K562 (cell line): ENCODE data around the gene KRTAP5-7. TPM values are rescaled to one million over a fixed set of nuclear protein-coding genes. Genes with fewer than 3 reads are reported as not detected.
A peak's percentile ranks its signal among the peaks of the same experiment; 100 is the strongest.

Source experiments
- ATAC-seq: fragments of 200-7000 bp; cut with Tn5 transposase; 3 replicates; pipeline ENCODE4 v1.9.1; 2020; ENCODE audit warnings: moderate library complexity
- BruUV-seq: library from RNA; stranded (reverse); fragments of 400-500 nt; replicated peaks from 2 replicates; lab custom pipeline; 2021; lab: Mats Ljungman, UMichigan
- CTCF ChIA-PET: fragments of 300-600 bp; formaldehyde crosslinking; extraction: SDS; loops from one replicate; lab custom pipeline; 2021; ENCODE audit warnings: low intra/inter-chr PET ratio; lab: Yijun Ruan, JAX
- POLR2A ChIA-PET: fragments of 300-600, 350-650 bp; sonication (Branson Sonifier 250); formaldehyde crosslinking; extraction: SDS; loops from one replicate; lab custom pipeline; 2021; ENCODE audit warnings: antibody characterized with exemption, inconsistent platforms; lab: Yijun Ruan, JAX
- DNase-seq, 4 experiments: peaks; one replicate each; pipeline versions ENCODE4 v3.0.0 to v3.0.0-alpha.2; 2011 to 2018; ENCODE audit warnings: low spot score in 3 of 4, mixed read lengths in 3 of 4; ENCODE audit errors: extremely low read depth in 1 of 4
- FAIRE-seq: peaks from 2 replicates; lab custom pipeline; 2011; peaks lifted over from hg19 to GRCh38; lab: Jason Lieb, UNC
- H2AFZ ChIP-seq: 2 replicates; pipeline ENCODE4 v1.6.0; 2011; ENCODE audit warnings: low read depth, low read length, control low read depth, inconsistent platforms
- H3K27ac ChIP-seq: fragments of 200-600 bp; 3 replicates; pipeline ENCODE4 v1.8.0; 2011; ENCODE audit warnings: low read depth, mild to moderate bottlenecking, control low read depth, inconsistent platforms, low read length, moderate library complexity, mixed read lengths; ENCODE audit errors: extremely low read depth
- H3K27me3 ChIP-seq, 2 experiments: fragments of 300-600 bp in 1 of 2; 2 replicates in 1 of 2; 3 replicates in 1 of 2; pipeline versions ENCODE4 v1.6.0 to v1.8.0; 2011; ENCODE audit warnings: inconsistent platforms in 2 of 2, low read length in 2 of 2, mild to moderate bottlenecking in 1 of 2, mixed read lengths in 1 of 2, moderate library complexity in 1 of 2; ENCODE audit not compliant: control insufficient read depth in 2 of 2, insufficient read depth in 2 of 2
- H3K36me3 ChIP-seq: fragments of 300-600 bp; 3 replicates; pipeline ENCODE4 v1.8.0; 2011; ENCODE audit warnings: mild to moderate bottlenecking, low read length, inconsistent platforms; ENCODE audit not compliant: control insufficient read depth, insufficient read depth
- H3K4me1 ChIP-seq, 2 experiments: fragments of 200-600 bp in 1 of 2; replicated peaks in 1 of 2; 2 replicates in 1 of 2; 3 replicates in 1 of 2; pipeline versions ENCODE4 v1.5.1 to v1.8.0; 2011; ENCODE audit warnings: inconsistent platforms in 2 of 2, low read length in 2 of 2, mild to moderate bottlenecking in 1 of 2, mixed read lengths in 1 of 2, moderate library complexity in 1 of 2; ENCODE audit not compliant: control insufficient read depth in 2 of 2, insufficient read depth in 2 of 2
- H3K4me2 ChIP-seq: 2 replicates; pipeline ENCODE4 v1.6.1; 2011; ENCODE audit warnings: low read length, control low read depth, inconsistent platforms, mixed read lengths; ENCODE audit not compliant: insufficient read depth
- H3K4me3 ChIP-seq: fragments of 200-600 bp; sonication (generic), shearing (Covaris generic); 2 replicates; pipeline ENCODE4 v1.5.1; 2016; ENCODE audit warnings: control low read depth, inconsistent platforms
- H3K79me2 ChIP-seq: fragments of 200-600 bp; 3 replicates; pipeline ENCODE4 v1.8.0; 2011; ENCODE audit warnings: low read length, inconsistent platforms; ENCODE audit not compliant: control insufficient read depth, insufficient read depth
- H3K9ac ChIP-seq, 2 experiments: 2 replicates each; pipeline versions ENCODE4 v1.6.0 to v1.6.1; 2011; ENCODE audit warnings: low read depth in 2 of 2, low read length in 2 of 2, control low read depth in 1 of 2, inconsistent platforms in 1 of 2, mild to moderate bottlenecking in 1 of 2, mixed read lengths in 1 of 2; ENCODE audit not compliant: insufficient read depth in 1 of 2
- H3K9me1 ChIP-seq: one replicate; pipeline ENCODE4 v1.6.0; 2011; ENCODE audit warnings: inconsistent platforms, mild to moderate bottlenecking, low read length, moderate library complexity; ENCODE audit not compliant: control insufficient read depth, insufficient read depth
- H3K9me3 ChIP-seq: replicated peaks from 2 replicates; pipeline ENCODE4 v1.5.1; 2011; ENCODE audit warnings: low read depth, low read length, inconsistent platforms; ENCODE audit not compliant: control insufficient read depth, insufficient read depth
- H4K20me1 ChIP-seq: replicated peaks from 2 replicates; pipeline ENCODE4 v1.6.1; 2011; ENCODE audit warnings: low read length, inconsistent platforms, mixed read lengths; ENCODE audit not compliant: control insufficient read depth, insufficient read depth
- BCL6 ChIP-seq: fragments of 250-450 bp; sonication (Bioruptor Pico); IDR thresholded peaks from 2 replicates; pipeline ENCODE4 v1.4.0; 2020
- C11orf30 ChIP-seq: fragments of 450-650 bp; IDR thresholded peaks from 2 replicates; pipeline ENCODE4 v1.6.1; 2016; ENCODE audit warnings: low read depth, mild to moderate bottlenecking
- CBFA2T3 ChIP-seq: fragments of 450-650 bp; IDR thresholded peaks from 2 replicates; pipeline ENCODE4 v1.6.1; 2017
- DACH1 ChIP-seq: fragments of 450-650 bp; IDR thresholded peaks from 2 replicates; pipeline ENCODE4 v1.6.1; 2018; ENCODE audit not compliant: partially characterized antibody
- DNMT1 ChIP-seq: fragments of 450-650 bp; IDR thresholded peaks from 2 replicates; pipeline ENCODE4 v1.6.1; 2016; ENCODE audit warnings: antibody characterized with exemption, mild to moderate bottlenecking
- ESRRA ChIP-seq: fragments of 450-650 bp; IDR thresholded peaks from 2 replicates; pipeline ENCODE4 v1.6.1; 2014; ENCODE audit warnings: low read depth, mild to moderate bottlenecking, moderate library complexity, borderline replicate concordance
- FOXK2 ChIP-seq, 2 experiments: fragments of 450-650 bp; IDR thresholded peaks in 1 of 2; conservative IDR thresholded peaks in 1 of 2; 2 replicates each; pipeline ENCODE4 v1.6.1; 2016; ENCODE audit warnings: low read depth in 2 of 2, mild to moderate bottlenecking in 1 of 2
- HEY1 ChIP-seq: fragments of 250-450 bp; sonication (Bioruptor Pico); IDR thresholded peaks from 2 replicates; pipeline ENCODE4 v1.5.0; 2020; ENCODE audit warnings: mild to moderate bottlenecking, moderate library complexity, borderline replicate concordance
- HMG20A ChIP-seq: fragments of 450-650 bp; formaldehyde crosslinking; conservative IDR thresholded peaks from 2 replicates; pipeline ENCODE4 v1.4.0; 2020; ENCODE audit warnings: mild to moderate bottlenecking, mixed read lengths
- MAFF ChIP-seq: IDR thresholded peaks from 2 replicates; pipeline ENCODE4 v1.6.1; 2012; ENCODE audit warnings: low read length, improper control_type of control experiment
- NFE2L1 ChIP-seq: fragments of 450-650 bp; IDR thresholded peaks from 2 replicates; pipeline ENCODE4 v1.6.1; 2016; ENCODE audit warnings: missing genetic modification characterization, low read depth, mild to moderate bottlenecking, missing compliant biosample characterization, moderate library complexity, borderline replicate concordance
- POLR2A ChIP-seq: fragments of 450-650 bp; conservative IDR thresholded peaks from 2 replicates; pipeline ENCODE4 v1.6.1; 2016
- SMAD3 ChIP-seq: fragments of 450-650 bp; formaldehyde crosslinking; conservative IDR thresholded peaks from 2 replicates; pipeline ENCODE4 v1.4.0; 2020; ENCODE audit warnings: mild to moderate bottlenecking
- TEAD4 ChIP-seq, 2 experiments: sonication (generic) in 1 of 2; formaldehyde crosslinking in 1 of 2; IDR thresholded peaks; 2 replicates each; pipeline versions ENCODE4 v1.6.1 to v1.8.0; 2012 to 2022; ENCODE audit warnings: borderline replicate concordance in 1 of 2, inconsistent platforms in 1 of 2, low read length in 1 of 2, mild to moderate bottlenecking in 1 of 2, missing genetic modification reagents in 1 of 2
- TFAM ChIP-seq: fragments of 250-450 bp; sonication (Bioruptor Pico); conservative IDR thresholded peaks from 2 replicates; pipeline ENCODE4 v1.5.0; 2021; ENCODE audit warnings: mild to moderate bottlenecking, moderate library complexity
- XRCC4 ChIP-seq: IDR thresholded peaks from one replicate; pipeline ENCODE4 v1.6.1; 2011; ENCODE audit not compliant: insufficient read depth, insufficient read length; ENCODE audit errors: extremely low read depth
- ZC3H11A ChIP-seq: IDR thresholded peaks from 2 replicates; pipeline ENCODE4 v1.6.1; 2012; ENCODE audit warnings: low read depth, low read length, improper control_type of control experiment
- ZNF121 ChIP-seq: sonication (generic); formaldehyde crosslinking; conservative IDR thresholded peaks from 2 replicates; pipeline ENCODE4 v1.8.0; 2022; ENCODE audit warnings: missing genetic modification reagents
- ZNF551 ChIP-seq: fragments of 250-450 bp; sonication (Bioruptor Pico); IDR thresholded peaks from 2 replicates; pipeline ENCODE4 v1.5.0; 2021; ENCODE audit warnings: mild to moderate bottlenecking, moderate library complexity
- ZNF717 ChIP-seq: fragments of 250-450 bp; sonication (Bioruptor Pico); IDR thresholded peaks from 2 replicates; pipeline ENCODE4 v1.5.0; 2021
- WGBS: fragments of 100-300 bp; shearing (Covaris generic); methylation state at CpG from one replicate; pipeline ENCODE4 v1.1.6; 2016; ENCODE audit warnings: low coverage, mixed read lengths; ENCODE audit not compliant: insufficient coverage; ENCODE audit errors: missing lambda C conversion rate; 5-methylcytosine and 5-hydroxymethylcytosine counted together
- in situ Hi-C: fragments of 300-500 bp; cut with MboI; formaldehyde crosslinking; loops from 4 replicates; pipeline ENCODE4 v1.15.0; 2018; ENCODE audit warnings: inconsistent platforms, mixed read lengths
- intact Hi-C: fragments of 100-400 bp; cut with micrococcal nuclease; formaldehyde crosslinking; loops from 2 replicates; pipeline ENCODE4 v1.14.2; 2022
- polyA plus RNA-seq, 8 experiments: library from polyadenylated mRNA; depleted of rRNA in 4 of 8; stranded (reverse) in 5 of 8; unstranded in 3 of 8; fragments of >200 nt; fragmentation: Nextera tagmentation in 2 of 8; fragmentation: Illumina TruSeq in 1 of 8; extraction: Ambion mirVana in 2 of 8; extraction: Trizol in 1 of 8; gene quantifications; 2 replicates each; pipeline versions ENCODE4 v1.2.1 to v1.2.3, GENCODE V29; 2011 to 2014; ENCODE audit warnings: inconsistent platforms in 1 of 8, missing spikeins in 1 of 8
- total RNA-seq, 7 experiments: library from RNA; depleted of rRNA in 6 of 7; stranded (reverse); fragments of >200 nt in 6 of 7; fragmentation: Illumina TruSeq in 2 of 7; extraction: Trizol in 2 of 7; gene quantifications; 2 replicates each; pipeline versions ENCODE4 v1.2.1 to v1.2.3, GENCODE V29; 2011 to 2021; ENCODE audit warnings: low replicate concordance in 1 of 7

Gene KRTAP5-7
- total and polyA plus RNA-seq, 9 of the 15 experiments (the other 6 are each of a cell fraction or from before 2014, with no cell fraction given): not detected

DNA sequence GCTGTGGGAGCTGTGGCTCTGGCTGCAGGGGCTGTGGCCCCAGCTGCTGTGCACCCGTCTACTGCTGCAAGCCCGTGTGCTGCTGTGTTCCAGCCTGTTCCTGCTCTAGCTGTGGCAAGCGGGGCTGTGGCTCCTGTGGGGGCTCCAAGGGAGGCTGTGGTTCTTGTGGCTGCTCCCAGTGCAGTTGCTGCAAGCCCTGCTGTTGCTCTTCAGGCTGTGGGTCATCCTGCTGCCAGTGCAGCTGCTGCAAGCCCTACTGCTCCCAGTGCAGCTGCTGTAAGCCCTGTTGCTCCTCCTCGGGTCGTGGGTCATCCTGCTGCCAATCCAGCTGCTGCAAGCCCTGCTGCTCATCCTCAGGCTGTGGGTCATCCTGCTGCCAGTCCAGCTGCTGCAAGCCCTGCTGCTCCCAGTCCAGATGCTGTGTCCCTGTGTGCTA is 21.7 kb downstream of the KRTAP5-7 start:
- Histone ChIP-seq H3K9me1 (no peaks in the 10 kb centered on the region), H3K4me1 (0 out of 5 replicates have a peak, but pooled peaks cover 0 to 4% of the 10 kb centered on the region in 2 experiments), H3K9me3 (no peaks in the 10 kb centered on the region), H3K27me3 (peaks cover 23 to 59% of the 10 kb centered on the region in 2 experiments), H3K79me2 (no peaks in the 10 kb centered on the region), H4K20me1 (no peaks in the 10 kb centered on the region), H3K4me3 (no peak overlapping the region), H3K4me2 (no peak overlapping the region), H3K9ac (no peak overlapping the region), H3K27ac (no peak overlapping the region), H2AFZ (no peak overlapping the region), H3K36me3 (no peaks in the 10 kb centered on the region)
- in situ Hi-C loops: no loop called here
- DNase-seq (no peak), ATAC-seq (no peak), FAIRE-seq (no peak)
- CTCF ChIA-PET: no interaction called here
- no TSS peak for BruUV-seq
- TF ChIP-seq BCL6 (CRISPR knock-in tag): no peak
- no peak for TF ChIP-seq POLR2A
- TF ChIP-seq HMG20A (CRISPR knock-in tag): no peak
- TF ChIP-seq ZC3H11A: no peak
- 0% methylated on average over 5 of the region's 5 CpGs for WGBS
- intact Hi-C loops: no loop called here
- POLR2A ChIA-PET: interaction anchor here (2.3 kb wide), 1 partner anchor 11 kb away, joined by 5 read pairs; the partner anchor contains the start of gene KRTAP5-8

DNA sequence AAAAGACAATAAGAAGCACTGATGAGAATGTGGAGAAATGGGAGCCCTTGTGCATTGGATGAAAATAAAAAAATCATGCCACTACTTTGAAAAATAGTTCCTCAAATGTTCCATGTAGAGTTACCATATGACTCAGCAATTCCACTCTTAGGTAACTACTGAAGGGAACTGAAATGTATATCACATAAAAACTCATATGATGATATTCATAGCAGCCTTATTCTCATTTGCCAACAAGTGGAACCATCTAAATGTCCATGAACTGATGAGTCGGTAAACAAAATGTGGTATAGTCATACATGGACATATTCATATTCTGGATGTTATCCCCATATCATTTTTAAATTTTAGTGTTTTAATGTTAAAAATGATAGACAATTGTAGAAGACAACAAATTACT is 24.6 kb downstream of the KRTAP5-7 start:
- Histone ChIP-seq H3K9me1 (no peaks in the 10 kb centered on the region), H2AFZ (no peak overlapping the region), H3K79me2 (no peaks in the 10 kb centered on the region), H3K4me3 (no peak overlapping the region), H3K9ac (no peak overlapping the region), H4K20me1 (no peaks in the 10 kb centered on the region), H3K4me1 (peaks cover 0 to 7% of the 10 kb centered on the region in 2 experiments; a peak in 1 of 5 replicates), H3K27me3 (peaks cover 12 to 59% of the 10 kb centered on the region in 2 experiments; a peak in 4 of 5 replicates), H3K27ac (no peak overlapping the region), H3K4me2 (no peak overlapping the region), H3K36me3 (no peaks in the 10 kb centered on the region), H3K9me3 (no peaks in the 10 kb centered on the region)
- in situ Hi-C loops: no loop called here
- BruUV-seq: no TSS peak
- DNase-seq: no peak
- FAIRE-seq: no peak
- intact Hi-C loops: no loop called here
- ChIA-PET CTCF (no interaction called here), POLR2A (no interaction called here)
- ATAC-seq: no peak
- WGBS: 72% methylated on average over 1 of the region's 1 CpG
- TF ChIP-seq ESRRA (no peak), BCL6 (CRISPR knock-in tag) (no peak), SMAD3 (CRISPR knock-in tag) (no peak), ZNF121 (CRISPR knock-in tag) (no peak), ZNF551 (no peak), MAFF (peak; percentile 85), DNMT1 (no peak), DACH1 (no peak), CBFA2T3 (no peak), TFAM (CRISPR knock-in tag) (no peak), TEAD4 (IDR thresholded peaks at IDR 0.05; ENCODE audit: low read length) (no peak), TEAD4 (CRISPR knock-in tag; IDR thresholded peaks at IDR 0.05; ENCODE audit: borderline replicate concordance) (no peak), HEY1 (CRISPR knock-in tag) (no peak), C11orf30 (peak; percentile 87), XRCC4 (no peak), NFE2L1 (tag) (peak; percentile 87), ZNF717 (no peak), FOXK2 (conservative IDR thresholded peaks at IDR 0.05 in 1 of 2, IDR thresholded peaks at IDR 0.05 in 1 of 2; ENCODE audit: low read depth in 2 of 2) (no peak)
